LNCaP clone FGC (cell line): Measurements from ENCODE around the gene PCDHA12.
"Not testable (repeated sequence)": the region's sequence is repeated elsewhere in the genome, so short reads cannot be mapped to it uniquely, and the experiment has no call there.

Source experiments
- DNase-seq: peaks from one replicate; pipeline ENCODE4 v3.0.0-alpha.2; 2011; ENCODE audit warnings: low read depth
- H3K4me3 ChIP-seq: 2 replicates; pipeline ENCODE4 v1.5.1; 2011; ENCODE audit warnings: mild to moderate bottlenecking, low read depth, low read length, control low read depth
- TF ChIP-seq, protein P1 (sequence below): IDR thresholded peaks from 2 replicates; pipeline ENCODE4 v1.5.1; 2012; ENCODE audit warnings: mild to moderate bottlenecking; ENCODE audit not compliant: control insufficient read depth, insufficient read depth; ENCODE audit errors: extremely low read depth

PCDHA12 gene, protein sequence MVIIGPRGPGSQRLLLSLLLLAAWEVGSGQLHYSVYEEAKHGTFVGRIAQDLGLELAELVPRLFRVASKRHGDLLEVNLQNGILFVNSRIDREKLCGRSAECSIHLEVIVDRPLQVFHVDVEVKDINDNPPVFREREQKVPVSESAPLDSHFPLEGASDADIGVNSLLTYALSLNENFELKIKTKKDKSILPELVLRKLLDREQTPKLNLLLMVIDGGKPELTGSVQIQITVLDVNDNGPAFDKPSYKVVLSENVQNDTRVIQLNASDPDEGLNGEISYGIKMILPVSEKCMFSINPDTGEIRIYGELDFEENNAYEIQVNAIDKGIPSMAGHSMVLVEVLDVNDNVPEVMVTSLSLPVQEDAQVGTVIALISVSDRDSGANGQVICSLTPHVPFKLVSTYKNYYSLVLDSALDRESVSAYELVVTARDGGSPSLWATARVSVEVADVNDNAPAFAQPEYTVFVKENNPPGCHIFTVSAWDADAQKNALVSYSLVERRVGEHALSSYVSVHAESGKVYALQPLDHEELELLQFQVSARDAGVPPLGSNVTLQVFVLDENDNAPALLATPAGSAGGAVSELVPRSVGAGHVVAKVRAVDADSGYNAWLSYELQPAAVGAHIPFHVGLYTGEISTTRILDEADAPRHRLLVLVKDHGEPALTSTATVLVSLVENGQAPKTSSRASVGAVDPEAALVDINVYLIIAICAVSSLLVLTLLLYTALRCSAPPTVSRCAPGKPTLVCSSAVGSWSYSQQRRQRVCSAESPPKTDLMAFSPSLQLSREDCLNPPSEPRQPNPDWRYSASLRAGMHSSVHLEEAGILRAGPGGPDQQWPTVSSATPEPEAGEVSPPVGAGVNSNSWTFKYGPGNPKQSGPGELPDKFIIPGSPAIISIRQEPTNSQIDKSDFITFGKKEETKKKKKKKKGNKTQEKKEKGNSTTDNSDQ

DNA sequence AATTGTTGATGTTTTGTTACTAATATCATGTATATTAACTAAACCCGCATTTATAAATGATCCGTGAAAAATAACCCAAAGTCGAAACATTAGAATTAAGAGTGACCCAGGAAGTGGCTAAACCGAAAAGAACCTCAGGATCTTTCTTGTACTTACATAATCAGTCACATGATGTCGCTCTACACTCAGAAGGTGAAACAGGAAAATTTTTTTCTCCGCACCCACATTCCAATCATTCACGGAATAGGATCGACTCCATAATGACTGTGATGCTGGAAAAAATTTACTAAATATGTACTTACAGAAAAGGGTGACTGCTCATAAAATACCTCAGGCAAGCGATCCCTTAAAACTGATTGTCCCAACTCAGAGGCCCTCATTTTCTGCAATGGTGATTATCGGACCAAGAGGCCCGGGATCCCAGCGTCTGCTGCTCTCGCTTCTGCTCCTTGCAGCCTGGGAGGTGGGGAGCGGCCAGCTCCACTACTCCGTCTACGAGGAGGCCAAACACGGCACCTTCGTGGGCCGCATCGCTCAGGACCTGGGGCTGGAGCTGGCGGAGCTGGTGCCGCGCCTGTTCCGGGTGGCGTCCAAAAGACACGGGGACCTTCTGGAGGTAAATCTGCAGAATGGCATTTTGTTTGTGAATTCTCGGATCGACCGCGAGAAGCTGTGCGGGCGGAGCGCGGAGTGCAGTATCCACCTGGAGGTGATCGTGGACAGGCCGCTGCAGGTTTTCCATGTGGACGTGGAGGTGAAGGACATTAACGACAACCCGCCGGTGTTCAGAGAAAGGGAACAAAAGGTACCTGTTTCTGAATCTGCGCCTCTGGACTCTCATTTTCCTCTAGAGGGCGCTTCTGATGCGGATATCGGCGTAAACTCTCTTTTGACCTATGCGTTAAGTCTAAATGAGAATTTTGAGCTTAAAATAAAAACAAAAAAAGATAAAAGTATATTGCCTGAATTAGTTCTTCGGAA lies at the start of gene PCDHA12:
PCDHA12 (plus strand) TSS at position 224 of the 981 bp plus-strand sequence; CDS start at position 389, 165 bp downstream.
- no peak for DNase-seq
- H3K4me3 ChIP-seq: no peak within 1 kb of the TSS
- TF ChIP-seq, protein P1, sequence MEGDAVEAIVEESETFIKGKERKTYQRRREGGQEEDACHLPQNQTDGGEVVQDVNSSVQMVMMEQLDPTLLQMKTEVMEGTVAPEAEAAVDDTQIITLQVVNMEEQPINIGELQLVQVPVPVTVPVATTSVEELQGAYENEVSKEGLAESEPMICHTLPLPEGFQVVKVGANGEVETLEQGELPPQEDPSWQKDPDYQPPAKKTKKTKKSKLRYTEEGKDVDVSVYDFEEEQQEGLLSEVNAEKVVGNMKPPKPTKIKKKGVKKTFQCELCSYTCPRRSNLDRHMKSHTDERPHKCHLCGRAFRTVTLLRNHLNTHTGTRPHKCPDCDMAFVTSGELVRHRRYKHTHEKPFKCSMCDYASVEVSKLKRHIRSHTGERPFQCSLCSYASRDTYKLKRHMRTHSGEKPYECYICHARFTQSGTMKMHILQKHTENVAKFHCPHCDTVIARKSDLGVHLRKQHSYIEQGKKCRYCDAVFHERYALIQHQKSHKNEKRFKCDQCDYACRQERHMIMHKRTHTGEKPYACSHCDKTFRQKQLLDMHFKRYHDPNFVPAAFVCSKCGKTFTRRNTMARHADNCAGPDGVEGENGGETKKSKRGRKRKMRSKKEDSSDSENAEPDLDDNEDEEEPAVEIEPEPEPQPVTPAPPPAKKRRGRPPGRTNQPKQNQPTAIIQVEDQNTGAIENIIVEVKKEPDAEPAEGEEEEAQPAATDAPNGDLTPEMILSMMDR: peak; percentile 20; the same call in 1 of the 2 replicates

DNA sequence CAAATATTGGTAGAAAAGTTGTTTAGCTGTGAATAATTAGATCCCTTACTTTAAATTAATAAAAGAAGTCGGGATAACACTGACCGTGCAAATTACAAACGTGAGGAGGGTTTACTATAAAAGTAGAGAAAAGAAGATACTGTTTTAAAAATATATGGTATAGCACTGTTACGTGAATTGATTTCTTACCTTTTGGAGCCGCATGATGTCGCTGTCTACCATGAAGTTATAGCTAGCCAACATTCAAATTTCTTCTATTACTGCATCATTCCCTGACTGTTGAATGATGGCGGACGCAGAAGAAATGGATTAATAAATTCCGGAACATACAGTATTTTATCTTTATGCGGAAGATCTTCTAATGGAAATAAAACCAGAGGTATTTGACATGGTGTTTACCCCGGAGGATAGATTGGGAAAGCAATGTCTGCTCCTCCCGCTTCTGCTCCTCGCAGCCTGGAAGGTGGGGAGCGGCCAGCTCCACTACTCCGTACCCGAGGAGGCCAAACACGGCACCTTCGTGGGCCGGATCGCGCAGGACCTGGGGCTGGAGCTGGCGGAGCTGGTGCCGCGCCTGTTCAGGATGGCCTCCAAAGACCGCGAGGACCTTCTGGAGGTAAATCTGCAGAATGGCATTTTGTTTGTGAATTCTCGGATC lies 47.3 kb upstream of the PCDHA12 start, which contains the start of gene PCDHA6:
PCDHA6 (plus strand) TSS at position 257 of the 658 bp plus-strand sequence; CDS start at position 389, 132 bp downstream.
- no peak for DNase-seq
- TF ChIP-seq, protein P1: peak; percentile 25; the same call in 1 of the 2 replicates
- H3K4me3 ChIP-seq: no peak within 1 kb of the TSS

DNA sequence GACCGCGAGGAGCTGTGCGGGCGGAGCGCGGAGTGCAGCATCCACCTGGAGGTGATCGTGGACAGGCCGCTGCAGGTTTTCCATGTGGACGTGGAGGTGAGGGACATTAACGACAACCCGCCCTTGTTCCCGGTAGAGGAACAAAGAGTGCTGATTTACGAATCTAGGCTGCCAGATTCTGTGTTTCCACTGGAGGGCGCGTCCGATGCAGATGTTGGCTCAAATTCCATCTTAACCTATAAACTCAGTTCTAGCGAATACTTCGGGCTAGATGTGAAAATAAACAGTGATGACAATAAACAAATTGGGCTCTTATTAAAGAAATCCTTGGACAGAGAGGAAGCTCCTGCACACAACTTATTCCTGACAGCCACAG lies 46.8 kb upstream of the PCDHA12 start:
- no peak overlapping the region for H3K4me3 ChIP-seq
- no peak for DNase-seq
- TF ChIP-seq, protein P1: peak; percentile 38; the same call in 1 of the 2 replicates

GRCh38 chr5:140829511-140830501 lies 45.3 kb upstream of the PCDHA12 start:
- DNase-seq, H3K4me3 ChIP-seq: not testable (repeated sequence)

DNA sequence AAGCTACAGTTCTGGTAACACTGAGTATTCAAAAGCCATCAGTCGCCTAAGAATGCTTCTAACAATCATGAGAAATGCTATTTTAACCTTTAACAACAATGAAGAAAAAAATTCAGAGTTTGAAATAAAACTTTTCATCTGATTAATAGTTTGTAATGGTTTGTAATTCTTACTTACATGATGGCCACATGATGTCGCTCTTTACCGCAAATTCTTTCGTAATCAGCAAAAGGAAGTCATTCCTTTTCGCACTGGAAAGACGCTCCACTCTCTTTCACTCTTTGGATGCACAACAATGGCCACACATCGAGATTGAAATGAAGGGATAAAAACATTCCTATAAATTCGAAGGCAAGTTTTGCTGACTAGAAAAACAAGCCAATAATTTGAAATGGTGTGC lies 41.1 kb upstream of the PCDHA12 start, which contains the start of gene PCDHA7:
PCDHA7 (plus strand) TSS at position 277 of the 400 bp plus-strand sequence; CDS start at position 392, 115 bp downstream.
- TF ChIP-seq, protein P1: peak; percentile 29; the same call in 1 of the 2 replicates
- H3K4me3 ChIP-seq: no peak within 1 kb of the TSS
- DNase-seq: no peak

- not testable (repeated sequence) for DNase-seq, H3K4me3 ChIP-seq
These were observed 40.6 kb upstream of the PCDHA12 start for GRCh38 chr5:140834439-140835008.
